ENCODE results near the gene TEX22.

DNA sequence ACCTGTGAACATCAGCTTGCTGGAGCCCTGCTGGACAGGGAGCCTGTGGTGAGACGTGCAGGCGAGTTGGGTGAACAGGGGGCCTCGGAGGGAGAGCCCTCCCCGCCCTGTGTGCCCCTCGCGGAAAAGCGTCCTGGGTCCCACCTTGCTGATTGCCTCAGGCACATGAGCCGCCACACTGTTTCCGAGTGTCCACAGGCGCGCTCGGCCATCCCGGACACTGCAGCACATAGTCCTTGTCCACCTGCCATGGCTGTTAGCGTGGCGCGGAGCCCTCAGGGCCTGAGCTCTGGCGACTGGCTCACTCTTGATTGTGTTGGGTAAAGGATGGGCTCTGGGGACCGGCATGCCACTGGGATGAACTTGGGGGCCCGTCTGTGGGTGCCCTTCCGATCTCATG lies 43.8 kb upstream of the TEX22 start:
- TF ChIP-seq, protein P1, sequence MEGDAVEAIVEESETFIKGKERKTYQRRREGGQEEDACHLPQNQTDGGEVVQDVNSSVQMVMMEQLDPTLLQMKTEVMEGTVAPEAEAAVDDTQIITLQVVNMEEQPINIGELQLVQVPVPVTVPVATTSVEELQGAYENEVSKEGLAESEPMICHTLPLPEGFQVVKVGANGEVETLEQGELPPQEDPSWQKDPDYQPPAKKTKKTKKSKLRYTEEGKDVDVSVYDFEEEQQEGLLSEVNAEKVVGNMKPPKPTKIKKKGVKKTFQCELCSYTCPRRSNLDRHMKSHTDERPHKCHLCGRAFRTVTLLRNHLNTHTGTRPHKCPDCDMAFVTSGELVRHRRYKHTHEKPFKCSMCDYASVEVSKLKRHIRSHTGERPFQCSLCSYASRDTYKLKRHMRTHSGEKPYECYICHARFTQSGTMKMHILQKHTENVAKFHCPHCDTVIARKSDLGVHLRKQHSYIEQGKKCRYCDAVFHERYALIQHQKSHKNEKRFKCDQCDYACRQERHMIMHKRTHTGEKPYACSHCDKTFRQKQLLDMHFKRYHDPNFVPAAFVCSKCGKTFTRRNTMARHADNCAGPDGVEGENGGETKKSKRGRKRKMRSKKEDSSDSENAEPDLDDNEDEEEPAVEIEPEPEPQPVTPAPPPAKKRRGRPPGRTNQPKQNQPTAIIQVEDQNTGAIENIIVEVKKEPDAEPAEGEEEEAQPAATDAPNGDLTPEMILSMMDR (IDR thresholded peaks at IDR 0.05 in 4 of 5, conservative IDR thresholded peaks at IDR 0.05 in 1 of 5), result no peak
- TF ChIP-seq POLR2A (IDR thresholded peaks at IDR 0.05), result no peak

Measured in gastrocnemius medialis (tissue), 4 donors.